ENCODE data around the gene SYNE1.

DNA sequence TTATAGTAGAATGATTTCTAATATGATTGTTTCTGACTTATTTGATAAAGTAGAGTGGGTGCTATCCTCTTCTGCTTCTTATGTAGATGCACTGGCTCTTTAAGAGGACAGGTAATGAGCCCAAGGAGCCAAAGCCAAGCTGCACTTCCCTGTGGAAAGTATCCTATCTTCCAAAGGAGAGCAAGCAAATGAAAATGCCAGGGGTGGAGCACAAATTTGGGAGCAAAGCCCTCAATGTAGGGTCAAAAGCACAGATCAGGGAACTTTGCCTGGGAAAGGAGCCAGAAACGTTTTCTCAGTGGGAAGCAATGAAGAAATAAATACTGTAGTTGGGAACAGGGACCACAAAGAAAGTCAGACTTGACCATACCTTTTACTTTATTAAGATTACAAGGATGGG, 242.9 kb downstream of the SYNE1 start:
- no peak for TF ChIP-seq SMARCA5 (IDR thresholded peaks at IDR 0.05)
- TF ChIP-seq CHD1 (IDR thresholded peaks at IDR 0.05; ENCODE audit: low read depth, low read length): no peak
- TF ChIP-seq, protein P1, sequence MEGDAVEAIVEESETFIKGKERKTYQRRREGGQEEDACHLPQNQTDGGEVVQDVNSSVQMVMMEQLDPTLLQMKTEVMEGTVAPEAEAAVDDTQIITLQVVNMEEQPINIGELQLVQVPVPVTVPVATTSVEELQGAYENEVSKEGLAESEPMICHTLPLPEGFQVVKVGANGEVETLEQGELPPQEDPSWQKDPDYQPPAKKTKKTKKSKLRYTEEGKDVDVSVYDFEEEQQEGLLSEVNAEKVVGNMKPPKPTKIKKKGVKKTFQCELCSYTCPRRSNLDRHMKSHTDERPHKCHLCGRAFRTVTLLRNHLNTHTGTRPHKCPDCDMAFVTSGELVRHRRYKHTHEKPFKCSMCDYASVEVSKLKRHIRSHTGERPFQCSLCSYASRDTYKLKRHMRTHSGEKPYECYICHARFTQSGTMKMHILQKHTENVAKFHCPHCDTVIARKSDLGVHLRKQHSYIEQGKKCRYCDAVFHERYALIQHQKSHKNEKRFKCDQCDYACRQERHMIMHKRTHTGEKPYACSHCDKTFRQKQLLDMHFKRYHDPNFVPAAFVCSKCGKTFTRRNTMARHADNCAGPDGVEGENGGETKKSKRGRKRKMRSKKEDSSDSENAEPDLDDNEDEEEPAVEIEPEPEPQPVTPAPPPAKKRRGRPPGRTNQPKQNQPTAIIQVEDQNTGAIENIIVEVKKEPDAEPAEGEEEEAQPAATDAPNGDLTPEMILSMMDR (IDR thresholded peaks at IDR 0.05 in 2 of 3, conservative IDR thresholded peaks at IDR 0.05 in 1 of 3; ENCODE audit: control insufficient read depth in 2 of 3, extremely low read depth in 1 of 3, insufficient read depth in 1 of 3, low read depth in 3 of 3, low read length in 3 of 3): no peak
- TF ChIP-seq POLR2A (IDR thresholded peaks at IDR 0.05; ENCODE audit: low read depth, low read length): no peak
- no peak for TF ChIP-seq CHD2 (IDR thresholded peaks at IDR 0.05; ENCODE audit: borderline replicate concordance, low read depth, low read length)
- TF ChIP-seq, protein P2, sequence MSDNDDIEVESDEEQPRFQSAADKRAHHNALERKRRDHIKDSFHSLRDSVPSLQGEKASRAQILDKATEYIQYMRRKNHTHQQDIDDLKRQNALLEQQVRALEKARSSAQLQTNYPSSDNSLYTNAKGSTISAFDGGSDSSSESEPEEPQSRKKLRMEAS (IDR thresholded peaks at IDR 0.05; ENCODE audit: low read depth, low read length): no peak
- no peak for TF ChIP-seq SMC3 (IDR thresholded peaks at IDR 0.05; ENCODE audit: borderline replicate concordance, low read length)
